ENCODE results near the gene ZNRF3. TPM values are rescaled to one million over a fixed set of nuclear protein-coding genes. Genes with fewer than 3 reads are reported as not detected.

ZNRF3 gene
- total and polyA plus RNA-seq, 7 donors: 0.23 to 13.6 (median 8.9) TPM

DNA sequence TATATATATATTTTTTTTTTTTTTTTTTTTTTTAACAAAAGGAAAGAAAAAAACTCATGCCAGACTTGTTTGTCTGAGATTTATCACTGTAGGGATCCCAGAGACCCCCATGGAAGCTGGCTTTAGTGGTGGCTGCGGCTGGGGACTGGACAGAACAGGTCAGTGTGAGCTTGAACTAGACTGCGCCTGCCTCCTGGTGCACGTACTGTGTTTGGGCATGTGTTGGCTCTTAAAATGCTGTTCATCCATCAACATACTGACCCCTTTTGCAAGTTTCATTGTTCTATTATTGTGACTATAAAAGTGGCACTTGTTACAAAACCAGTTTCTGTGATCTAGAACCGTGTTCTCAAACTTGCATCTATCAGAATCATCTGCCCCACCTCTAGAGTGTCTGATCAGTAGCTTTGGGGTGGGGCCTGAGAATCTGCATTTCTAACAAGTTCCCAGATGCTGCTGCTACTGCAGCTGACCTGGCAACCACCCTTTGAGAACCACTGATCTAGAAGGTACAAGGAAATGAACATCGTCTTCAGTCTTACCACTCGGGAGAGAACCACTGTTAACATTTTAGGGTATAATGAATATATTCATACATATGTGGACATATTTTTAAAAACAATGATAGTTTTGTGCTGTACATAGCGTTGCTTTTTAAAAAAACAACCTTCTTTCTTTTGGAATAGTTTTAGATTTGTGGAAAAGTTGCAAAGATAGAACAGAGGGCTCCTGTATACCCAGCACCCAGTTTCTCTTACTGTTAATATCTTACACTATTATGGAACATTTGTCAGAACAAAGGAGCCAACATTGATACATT is 54.0 kb downstream of the ZNRF3 start:
- Histone ChIP-seq H3K27me3 (no peaks in the 10 kb centered on the region), H3K27ac (no peak overlapping the region), H3K4me3 (no peak overlapping the region), H3K36me3 (no peaks in the 10 kb centered on the region), H3K4me1 (peaks cover 0 to 30% (median 17%) of the 10 kb centered on the region in 4 donors), H3K9me3 (no peaks in the 10 kb centered on the region)
- intact Hi-C loops (cut with DNase I): loop anchor here (2.0 kb wide), 1 partner anchor 15 kb away; no protein-coding TSS in a partner anchor
- DNase-seq: no peak
- 75 to 87% methylated on average over 7 of the region's 7 CpGs for WGBS, 2 donors
- TF ChIP-seq EP300 (IDR thresholded peaks at IDR 0.05): no peak
- no peak for TF ChIP-seq POLR2AphosphoS5 (IDR thresholded peaks at IDR 0.05)
- TF ChIP-seq, protein P1, sequence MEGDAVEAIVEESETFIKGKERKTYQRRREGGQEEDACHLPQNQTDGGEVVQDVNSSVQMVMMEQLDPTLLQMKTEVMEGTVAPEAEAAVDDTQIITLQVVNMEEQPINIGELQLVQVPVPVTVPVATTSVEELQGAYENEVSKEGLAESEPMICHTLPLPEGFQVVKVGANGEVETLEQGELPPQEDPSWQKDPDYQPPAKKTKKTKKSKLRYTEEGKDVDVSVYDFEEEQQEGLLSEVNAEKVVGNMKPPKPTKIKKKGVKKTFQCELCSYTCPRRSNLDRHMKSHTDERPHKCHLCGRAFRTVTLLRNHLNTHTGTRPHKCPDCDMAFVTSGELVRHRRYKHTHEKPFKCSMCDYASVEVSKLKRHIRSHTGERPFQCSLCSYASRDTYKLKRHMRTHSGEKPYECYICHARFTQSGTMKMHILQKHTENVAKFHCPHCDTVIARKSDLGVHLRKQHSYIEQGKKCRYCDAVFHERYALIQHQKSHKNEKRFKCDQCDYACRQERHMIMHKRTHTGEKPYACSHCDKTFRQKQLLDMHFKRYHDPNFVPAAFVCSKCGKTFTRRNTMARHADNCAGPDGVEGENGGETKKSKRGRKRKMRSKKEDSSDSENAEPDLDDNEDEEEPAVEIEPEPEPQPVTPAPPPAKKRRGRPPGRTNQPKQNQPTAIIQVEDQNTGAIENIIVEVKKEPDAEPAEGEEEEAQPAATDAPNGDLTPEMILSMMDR (IDR thresholded peaks at IDR 0.05): no peak
- TF ChIP-seq POLR2A (IDR thresholded peaks at IDR 0.05): no peak

DNA sequence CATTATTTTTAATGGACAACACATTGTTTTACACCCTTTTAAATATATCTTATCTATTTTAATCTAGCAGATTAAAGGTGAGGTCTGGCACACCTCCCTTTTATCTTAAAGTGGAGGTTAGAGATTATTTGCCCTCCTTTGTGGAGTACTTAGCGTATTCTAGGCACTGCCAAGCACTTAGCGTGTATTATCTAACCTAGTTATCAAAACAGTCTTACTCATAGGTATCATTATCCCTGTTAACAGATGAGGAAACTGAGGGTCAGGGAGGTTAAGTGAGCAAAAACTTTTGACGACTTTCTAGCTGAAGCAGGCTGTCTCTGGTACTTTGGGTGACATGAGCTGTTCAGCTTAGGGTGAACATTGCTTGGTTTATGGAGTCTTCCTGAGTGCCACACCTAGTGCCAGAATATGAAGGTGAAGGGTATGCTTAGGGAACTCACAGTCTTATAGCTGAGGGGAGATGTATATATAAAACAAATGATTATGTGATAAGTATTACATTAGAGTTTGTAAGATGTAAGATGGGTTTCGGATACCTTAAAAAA is 55.0 kb downstream of the ZNRF3 start:
- no peak overlapping the region for H3K27ac ChIP-seq
- no peak for DNase-seq
- no peak overlapping the region for H3K4me3 ChIP-seq
- H3K4me1 ChIP-seq: peaks cover 0 to 30% (median 20%) of the 10 kb centered on the region in 4 donors
- WGBS, 2 donors: 57 to 79% methylated on average over 4 of the region's 4 CpGs
- H3K27me3 ChIP-seq: no peaks in the 10 kb centered on the region
- no peaks in the 10 kb centered on the region for H3K9me3 ChIP-seq
- TF ChIP-seq, protein P1 (IDR thresholded peaks at IDR 0.05): no peak
- TF ChIP-seq POLR2AphosphoS5 (IDR thresholded peaks at IDR 0.05) (no peak), EP300 (IDR thresholded peaks at IDR 0.05) (no peak), POLR2A (IDR thresholded peaks at IDR 0.05) (no peak)
- no peaks in the 10 kb centered on the region for H3K36me3 ChIP-seq
- intact Hi-C loops (cut with DNase I): no loop called here

DNA sequence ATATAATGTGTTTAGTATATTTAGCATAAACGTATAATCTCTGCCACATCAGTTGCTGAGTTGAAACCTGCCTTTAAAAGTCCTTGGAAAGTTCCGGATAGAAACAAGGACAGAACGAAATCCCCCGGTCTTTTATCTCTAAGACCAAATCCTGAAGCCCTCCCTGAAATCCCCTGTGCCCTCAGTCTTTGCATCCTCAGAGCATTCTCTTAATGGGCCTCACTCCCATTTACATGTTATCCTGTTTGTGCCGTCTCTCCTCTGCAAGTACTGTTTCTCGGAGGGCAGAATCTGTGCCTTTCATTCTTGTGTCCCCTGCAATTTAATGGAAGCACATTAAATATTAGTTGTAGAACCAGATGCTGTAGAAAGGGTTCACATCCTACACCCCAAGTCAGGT is 56.0 kb downstream of the ZNRF3 start:
- no peaks in the 10 kb centered on the region for H3K9me3 ChIP-seq
- H3K27me3 ChIP-seq: no peaks in the 10 kb centered on the region
- H3K36me3 ChIP-seq: no peaks in the 10 kb centered on the region
- H3K27ac ChIP-seq: no peak overlapping the region
- TF ChIP-seq POLR2AphosphoS5 (IDR thresholded peaks at IDR 0.05) (no peak), POLR2A (IDR thresholded peaks at IDR 0.05) (no peak), EP300 (IDR thresholded peaks at IDR 0.05) (no peak)
- TF ChIP-seq, protein P1 (IDR thresholded peaks at IDR 0.05): no peak
- intact Hi-C loops (cut with DNase I): no loop called here
- peaks cover 0 to 38% (median 24%) of the 10 kb centered on the region in 4 donors for H3K4me1 ChIP-seq
- DNase-seq: no peak
- H3K4me3 ChIP-seq: no peak overlapping the region
- 76 to 77% methylated on average over 6 of the region's 6 CpGs for WGBS, 2 donors

DNA sequence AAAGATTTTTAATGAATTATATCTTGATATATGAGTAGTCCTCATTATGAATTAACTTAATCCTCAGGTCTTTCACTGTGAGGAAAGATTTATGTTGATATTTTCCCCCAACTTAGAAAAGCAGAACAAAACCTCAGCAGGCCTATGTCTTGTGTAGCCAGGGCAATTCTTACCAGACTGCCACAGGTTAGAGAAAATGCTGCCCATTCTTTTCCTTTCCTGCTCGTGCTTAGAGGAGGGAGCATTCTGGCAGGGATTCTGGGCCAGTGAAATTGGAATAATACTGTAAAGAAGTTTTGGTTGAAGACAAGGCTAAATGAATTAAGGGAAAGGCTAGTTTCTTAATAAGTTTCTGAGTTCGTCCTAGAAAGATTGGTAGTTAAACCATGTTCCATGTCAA is 56.6 kb downstream of the ZNRF3 start:
- Histone ChIP-seq H3K9me3 (no peaks in the 10 kb centered on the region), H3K27ac (peak overlapping the region in 3 of 4 donors; percentile 12 to 33 (median 21)), H3K27me3 (no peaks in the 10 kb centered on the region), H3K36me3 (no peaks in the 10 kb centered on the region), H3K4me3 (no peak overlapping the region), H3K4me1 (peaks cover 0 to 38% (median 24%) of the 10 kb centered on the region in 4 donors)
- WGBS, 2 donors: 45 to 55% methylated on average over 2 of the region's 2 CpGs
- TF ChIP-seq EP300 (IDR thresholded peaks at IDR 0.05) (no peak), POLR2AphosphoS5 (IDR thresholded peaks at IDR 0.05) (no peak)
- no peak for DNase-seq
- intact Hi-C loops (cut with DNase I): no loop called here

DNA sequence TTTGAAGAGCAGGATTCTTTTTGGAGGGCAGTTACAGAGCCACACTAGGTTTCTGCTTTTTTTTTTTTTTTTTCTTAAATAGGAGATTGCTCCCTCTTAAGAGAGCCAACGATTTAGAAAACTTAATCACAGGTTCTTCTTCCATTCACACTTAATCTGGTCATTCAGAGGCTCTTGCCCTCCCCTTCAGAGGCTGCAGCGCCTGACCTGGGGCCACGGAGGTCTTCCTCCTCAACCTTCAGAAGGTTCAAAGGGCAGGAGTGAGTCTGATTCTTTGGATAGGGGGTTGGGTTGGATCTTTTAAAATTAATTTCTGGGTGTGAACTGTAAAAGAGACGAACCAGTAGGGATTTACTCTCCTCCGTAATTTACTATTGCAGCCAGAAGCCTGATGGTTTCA is 57.1 kb downstream of the ZNRF3 start:
- H3K4me1 ChIP-seq: peaks cover 0 to 38% (median 24%) of the 10 kb centered on the region in 4 donors
- intact Hi-C loops (cut with DNase I): no loop called here
- no peaks in the 10 kb centered on the region for H3K36me3 ChIP-seq
- TF ChIP-seq POLR2A (IDR thresholded peaks at IDR 0.05): no peak
- TF ChIP-seq EP300 (IDR thresholded peaks at IDR 0.05): no peak
- TF ChIP-seq, protein P1 (IDR thresholded peaks at IDR 0.05): no peak
- TF ChIP-seq POLR2AphosphoS5 (IDR thresholded peaks at IDR 0.05): no peak
- no peak overlapping the region for H3K4me3 ChIP-seq
- WGBS, 2 donors: 39 to 69% methylated on average over 5 of the region's 5 CpGs
- no peaks in the 10 kb centered on the region for H3K9me3 ChIP-seq
- H3K27ac ChIP-seq: peak overlapping the region in 3 of 4 donors; percentile 12 to 33 (median 21)
- H3K27me3 ChIP-seq: no peaks in the 10 kb centered on the region
- no peak for DNase-seq
